Prostate gland (tissue), 2 donors: ENCODE measurements around the gene ARIH1.

Experiments
- POLR2A ChIP-seq: fragments of 450-650 bp; IDR thresholded peaks from one replicate; pipeline ENCODE4 v1.6.1; 2016; ENCODE audit warnings: antibody characterized with exemption, mild to moderate bottlenecking
- POLR2AphosphoS5 ChIP-seq: sonication (generic); formaldehyde crosslinking; IDR thresholded peaks from one replicate; pipeline ENCODE4 v1.6.1; 2017; ENCODE audit warnings: antibody characterized with exemption
- TF ChIP-seq, protein P1 (sequence below), 4 experiments: fragments of 200-600 bp in 2 of 4; fragments of 450-650 bp in 2 of 4; sonication (generic) in 2 of 4; IDR thresholded peaks; 1 replicate in 3 of 4; 2 replicates in 1 of 4; pipeline ENCODE4 v1.5.1; 2016 to 2019; ENCODE audit warnings: antibody characterized with exemption in 4 of 4, mild to moderate bottlenecking in 2 of 4, moderate library complexity in 2 of 4

DNA sequence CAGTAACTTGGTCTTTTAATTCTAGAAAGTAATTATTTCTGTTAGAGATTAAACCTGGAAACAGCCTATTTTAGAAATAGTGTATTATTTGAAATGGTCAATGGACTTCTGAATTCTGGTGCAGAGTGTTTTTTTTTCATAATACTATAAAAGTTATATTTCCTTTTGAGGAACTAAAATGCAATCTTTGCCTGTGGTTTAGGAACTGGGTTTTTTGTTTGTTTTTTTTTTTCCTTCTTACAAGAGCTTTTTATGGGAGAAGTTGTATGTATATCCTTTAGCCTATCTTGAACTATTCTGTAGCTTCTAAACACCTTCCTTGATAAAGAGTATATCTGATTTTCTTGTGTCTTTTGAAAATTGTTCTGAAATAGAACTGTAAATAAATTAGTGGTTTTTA lies 88.3 kb downstream of the ARIH1 start:
- TF ChIP-seq, protein P1, sequence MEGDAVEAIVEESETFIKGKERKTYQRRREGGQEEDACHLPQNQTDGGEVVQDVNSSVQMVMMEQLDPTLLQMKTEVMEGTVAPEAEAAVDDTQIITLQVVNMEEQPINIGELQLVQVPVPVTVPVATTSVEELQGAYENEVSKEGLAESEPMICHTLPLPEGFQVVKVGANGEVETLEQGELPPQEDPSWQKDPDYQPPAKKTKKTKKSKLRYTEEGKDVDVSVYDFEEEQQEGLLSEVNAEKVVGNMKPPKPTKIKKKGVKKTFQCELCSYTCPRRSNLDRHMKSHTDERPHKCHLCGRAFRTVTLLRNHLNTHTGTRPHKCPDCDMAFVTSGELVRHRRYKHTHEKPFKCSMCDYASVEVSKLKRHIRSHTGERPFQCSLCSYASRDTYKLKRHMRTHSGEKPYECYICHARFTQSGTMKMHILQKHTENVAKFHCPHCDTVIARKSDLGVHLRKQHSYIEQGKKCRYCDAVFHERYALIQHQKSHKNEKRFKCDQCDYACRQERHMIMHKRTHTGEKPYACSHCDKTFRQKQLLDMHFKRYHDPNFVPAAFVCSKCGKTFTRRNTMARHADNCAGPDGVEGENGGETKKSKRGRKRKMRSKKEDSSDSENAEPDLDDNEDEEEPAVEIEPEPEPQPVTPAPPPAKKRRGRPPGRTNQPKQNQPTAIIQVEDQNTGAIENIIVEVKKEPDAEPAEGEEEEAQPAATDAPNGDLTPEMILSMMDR (IDR thresholded peaks at IDR 0.05), result no peak
- TF ChIP-seq POLR2A (no peak), POLR2AphosphoS5 (no peak)
